Daoy (cell line): ENCODE results near the gene MX1. TPM values are rescaled to one million over a fixed set of nuclear protein-coding genes. Genes with fewer than 3 reads are reported as not detected.

Experiments
- DNase-seq: peaks from one replicate; pipeline ENCODE4 v3.0.0-alpha.2; 2015; ENCODE audit warnings: low read depth
- total RNA-seq: library from RNA; depleted of rRNA; stranded (reverse); fragments of >200 nt; shearing (Covaris generic); gene quantifications from 2 replicates; pipeline ENCODE4 v1.2.3, GENCODE V29; 2014; rRNA removed

The MX1 gene
- total RNA-seq, 1 experiment from 2014 or later = 38.7 TPM

DNA sequence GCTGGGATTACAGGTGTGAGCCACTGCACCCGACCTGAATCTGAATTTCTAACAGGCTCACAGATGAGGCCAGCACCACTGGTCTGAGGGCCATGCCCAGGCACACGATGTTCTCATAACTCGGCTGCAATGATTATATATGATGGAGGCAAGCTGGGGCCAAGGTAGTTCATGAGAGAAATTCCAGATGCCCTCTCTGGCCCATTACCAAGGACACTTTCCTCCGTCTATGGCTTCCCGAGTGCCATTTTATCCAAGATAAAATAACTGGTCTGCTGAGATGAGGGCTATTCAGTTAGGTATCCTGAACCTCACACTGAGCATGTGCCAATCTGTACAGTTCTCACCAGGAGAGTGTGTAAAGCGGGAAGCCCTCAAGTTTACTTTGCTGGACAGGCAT, 65.4 kb downstream of the MX1 start:
- no peak for DNase-seq

DNA sequence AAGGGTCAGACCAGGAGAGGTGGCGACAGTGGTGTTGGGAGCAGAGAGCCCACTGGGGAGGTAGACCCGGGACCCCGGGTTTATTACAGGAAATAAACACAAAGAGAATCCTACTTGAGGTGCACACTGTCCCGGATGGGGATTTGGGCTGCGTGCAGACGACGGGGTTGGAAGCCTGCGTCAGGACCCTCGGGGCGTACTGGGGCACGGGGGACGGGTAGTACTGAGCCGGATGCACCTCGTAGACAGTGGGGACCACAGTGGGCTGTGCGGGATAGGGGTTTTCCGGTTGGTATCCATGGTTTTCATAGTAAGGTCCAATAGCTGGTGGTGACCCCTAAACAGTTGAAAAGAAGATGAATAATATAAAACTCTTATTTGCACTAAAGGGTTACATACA, 68.2 kb downstream of the MX1 start:
- no peak for DNase-seq

DNA sequence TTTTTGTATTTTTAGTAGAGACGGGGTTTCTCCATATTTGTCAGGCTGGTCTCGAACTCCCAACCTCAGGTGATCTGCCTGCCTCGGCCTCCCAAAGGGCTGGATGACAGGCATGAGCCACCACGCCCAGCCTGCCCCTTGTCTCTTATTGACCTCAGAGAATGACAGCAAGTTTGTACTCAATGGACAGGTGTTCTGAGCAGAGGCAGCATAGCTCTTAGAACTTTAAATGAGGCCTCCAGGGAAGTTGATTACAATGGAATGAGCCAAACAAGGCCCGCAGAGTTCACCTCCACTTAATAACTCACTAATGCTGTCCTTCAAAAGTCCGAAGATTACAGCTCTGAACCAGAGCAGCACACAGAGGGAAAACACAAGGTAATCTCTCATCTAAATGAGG, 71.0 kb downstream of the MX1 start:
- DNase-seq = no peak

DNA sequence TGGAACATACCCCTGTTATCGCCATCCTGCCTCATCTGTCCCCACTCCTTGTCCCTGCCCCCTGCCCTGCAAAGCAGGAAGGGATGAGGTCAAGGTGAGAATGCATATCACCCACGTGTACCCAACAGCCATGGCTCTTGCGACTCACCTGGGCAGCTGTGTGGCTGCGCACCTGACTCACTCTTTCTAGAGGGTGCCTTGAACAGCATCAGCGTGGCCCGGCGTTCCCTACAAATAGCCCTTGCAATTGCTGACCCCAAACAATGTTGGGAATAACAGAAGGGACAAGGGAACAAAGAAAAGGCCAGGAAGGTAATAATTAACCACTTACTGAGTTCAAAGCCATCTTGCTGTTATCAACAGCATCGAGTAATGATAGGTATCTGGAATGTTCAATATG, 71.7 kb downstream of the MX1 start:
- DNase-seq = no peak

DNA sequence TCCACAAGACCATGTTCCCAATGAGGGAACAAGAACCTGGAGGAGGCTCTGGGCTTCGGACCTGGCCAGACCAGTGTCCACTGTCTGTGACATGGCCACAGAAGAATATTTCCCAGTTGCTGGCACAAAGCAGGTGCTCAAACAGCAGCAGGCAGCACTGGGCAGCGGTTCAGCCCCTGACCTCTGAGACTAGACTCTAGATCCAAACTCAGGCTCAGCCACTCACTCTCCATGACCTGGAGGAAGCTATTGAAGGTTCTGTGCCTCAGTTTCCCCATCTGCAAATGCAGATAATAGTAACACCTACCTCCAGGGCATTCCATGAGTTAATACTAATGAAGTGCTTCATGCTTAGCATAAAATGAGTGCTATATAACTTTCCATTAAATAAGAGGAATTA, 73.9 kb downstream of the MX1 start:
- no peak for DNase-seq

DNA sequence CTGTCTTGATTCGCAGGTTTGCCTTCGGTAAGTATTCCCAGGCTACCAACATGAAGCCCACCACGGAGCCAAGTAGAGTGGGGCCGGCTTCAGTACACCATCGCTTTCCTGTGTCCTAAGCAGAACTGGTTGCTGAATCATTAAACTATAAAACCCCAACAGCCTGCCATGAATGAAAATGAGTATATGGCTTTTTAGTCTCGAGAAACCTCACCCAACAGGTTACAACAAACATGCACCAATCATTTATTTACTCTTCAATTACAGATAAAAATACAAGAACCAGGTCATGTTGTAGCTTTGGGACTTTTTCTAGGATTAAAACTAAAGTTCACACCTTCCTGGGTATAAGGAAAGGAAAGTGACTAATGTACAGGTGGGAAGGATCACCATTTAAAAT, 74.3 kb downstream of the MX1 start:
- no peak for DNase-seq

DNA sequence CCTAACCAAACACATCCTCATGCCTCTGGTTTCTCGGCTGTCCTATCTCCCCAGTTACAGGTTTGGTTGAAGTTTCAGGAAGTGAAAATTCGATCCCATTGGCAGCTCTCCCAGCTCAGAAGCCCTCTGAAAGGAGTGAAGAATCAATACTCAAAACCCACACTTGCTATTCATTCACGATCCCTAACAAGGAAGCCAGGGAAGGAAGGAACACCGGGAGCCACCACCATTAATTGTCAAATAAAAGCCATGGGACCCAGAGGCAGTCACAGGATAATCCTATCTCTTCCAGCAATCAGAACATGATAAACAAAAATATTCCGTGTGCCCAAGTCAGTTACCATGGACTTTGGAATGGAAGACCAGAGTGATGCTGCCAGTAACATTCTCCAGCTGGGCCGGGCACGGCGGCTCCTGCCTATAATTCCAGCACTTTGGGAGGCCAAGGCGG, 74.9 kb downstream of the MX1 start:
- DNase-seq = no peak

DNA sequence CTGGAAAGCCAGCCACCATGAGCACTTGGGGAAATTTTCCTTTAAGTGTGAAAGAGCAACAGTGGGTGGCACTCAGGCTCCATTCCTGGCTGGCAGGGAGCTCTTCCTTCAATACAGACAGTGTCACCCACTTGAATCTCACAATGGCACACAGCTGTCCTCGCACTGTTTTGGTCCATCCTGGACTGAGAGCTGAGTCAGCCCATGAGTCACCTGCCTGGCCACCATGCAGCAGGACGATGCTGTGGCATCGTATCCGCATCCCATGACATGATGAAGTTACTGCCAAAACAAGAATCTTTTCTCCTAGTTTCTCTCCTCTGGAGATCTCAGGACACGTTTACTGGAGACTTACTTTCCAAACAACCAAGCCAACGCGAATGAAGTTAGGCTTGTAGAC, 75.9 kb downstream of the MX1 start:
- peak; percentile 79 for DNase-seq

DNA sequence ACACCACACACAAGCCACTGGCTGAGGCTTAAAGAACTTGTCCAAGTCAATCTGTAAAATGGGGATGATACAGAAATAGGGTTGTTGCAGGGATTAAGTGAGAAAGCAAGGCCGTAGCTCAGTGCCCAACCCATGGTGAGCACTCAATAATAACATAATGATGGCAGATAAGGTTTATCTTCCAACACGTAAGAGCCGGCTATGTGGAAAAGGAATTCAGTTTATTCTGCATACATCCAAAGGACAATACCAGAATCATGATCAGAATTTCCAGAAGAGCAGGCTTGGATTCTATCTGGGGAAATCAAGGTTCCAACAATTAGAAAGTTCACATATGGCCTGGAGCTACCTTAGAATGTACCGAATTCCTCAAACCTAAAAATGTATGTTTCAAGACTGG, 77.3 kb downstream of the MX1 start:
- DNase-seq = no peak

DNA sequence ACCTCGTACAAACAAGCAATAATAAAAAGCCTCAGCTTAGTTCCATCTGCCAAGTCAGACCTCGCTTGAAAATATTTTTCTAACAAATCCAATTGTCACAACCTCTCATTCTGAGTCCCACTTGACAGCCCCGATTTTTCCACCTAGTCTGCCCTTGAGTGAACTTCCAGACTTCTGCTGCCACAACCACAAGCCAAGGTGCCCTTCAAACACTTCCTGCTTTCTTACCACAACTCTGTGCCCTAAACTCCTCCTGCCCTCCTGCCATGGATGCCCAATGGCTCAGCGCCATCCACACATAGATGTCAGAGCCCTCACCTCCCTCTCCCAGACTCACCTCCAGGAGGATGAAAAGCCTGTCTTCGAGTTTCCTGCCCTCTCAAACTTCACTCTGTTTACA, 78.0 kb downstream of the MX1 start:
- DNase-seq = no peak

DNA sequence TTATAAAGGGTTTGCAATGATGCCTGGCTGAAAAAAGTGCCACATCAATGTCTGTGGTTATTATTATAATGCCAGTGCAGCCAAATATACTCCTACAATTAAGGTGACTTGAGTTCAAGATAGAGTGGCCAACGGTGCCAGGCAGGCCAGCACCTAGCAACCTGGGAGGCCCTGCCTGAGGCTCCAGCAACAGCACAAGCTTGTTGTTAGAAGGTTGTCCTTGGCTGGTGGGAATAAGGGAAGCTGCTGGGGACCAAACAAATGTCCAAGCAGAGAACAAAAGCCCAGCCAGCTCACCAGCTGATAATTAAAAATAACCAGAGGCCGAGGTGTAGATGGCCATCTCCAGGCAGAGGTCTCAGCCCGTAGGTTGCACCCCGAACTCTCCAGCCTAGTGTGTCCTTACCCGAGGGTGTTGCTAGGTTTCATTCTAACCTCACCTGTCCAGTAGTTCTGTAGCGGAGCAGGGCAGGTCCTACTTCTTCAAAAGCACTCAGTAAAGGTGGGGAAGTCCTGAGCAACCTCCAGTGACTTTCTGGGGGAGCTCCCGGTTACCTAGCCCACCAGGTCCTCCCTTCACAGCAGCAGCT, 80.1 kb downstream of the MX1 start:
- DNase-seq = no peak

DNA sequence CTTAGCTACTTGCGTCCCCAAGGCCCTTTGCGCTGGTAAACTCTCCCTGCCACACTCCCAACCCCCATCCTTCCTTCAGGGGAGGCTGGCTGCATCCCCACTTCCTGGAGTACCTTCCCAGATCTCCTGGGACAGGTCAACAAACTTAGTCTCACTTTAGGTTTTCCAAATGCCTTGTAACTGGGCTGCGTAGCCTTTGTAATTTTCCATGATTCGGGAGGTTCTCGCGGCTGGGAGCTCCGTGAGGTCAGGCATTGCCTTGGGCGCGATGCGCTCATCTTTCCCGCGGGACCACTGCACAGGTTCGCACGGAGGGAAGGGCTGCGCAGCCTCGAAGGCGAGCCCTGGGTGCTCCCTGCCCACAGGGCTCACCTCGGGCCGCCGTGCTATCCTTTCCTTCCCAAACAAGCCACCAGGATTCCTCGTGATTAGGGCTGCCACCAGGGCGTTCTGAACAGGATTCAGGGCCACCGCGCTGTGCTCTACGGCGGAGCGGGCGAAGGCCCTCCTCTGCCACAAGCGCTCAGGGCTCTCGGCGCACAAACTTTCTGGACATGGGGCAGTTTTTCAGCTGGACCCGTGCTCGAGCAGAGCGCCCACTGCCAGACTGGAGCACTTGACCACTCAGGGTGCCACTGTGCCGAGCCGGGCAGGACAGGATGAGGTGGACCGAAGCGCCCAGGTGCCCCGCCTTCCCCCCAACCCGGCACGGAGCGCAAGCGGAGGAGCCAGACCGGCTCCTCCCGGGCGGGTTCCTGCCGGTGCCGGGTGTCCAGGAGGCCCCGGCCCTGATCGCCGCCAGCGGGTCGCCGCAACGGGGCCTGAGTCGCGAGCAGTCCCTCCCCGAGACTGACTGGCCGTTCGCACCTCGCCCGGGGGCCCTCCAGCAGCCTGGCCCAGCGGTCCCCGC, 80.8 kb downstream of the MX1 start:
- peak; percentile 24 for DNase-seq

DNA sequence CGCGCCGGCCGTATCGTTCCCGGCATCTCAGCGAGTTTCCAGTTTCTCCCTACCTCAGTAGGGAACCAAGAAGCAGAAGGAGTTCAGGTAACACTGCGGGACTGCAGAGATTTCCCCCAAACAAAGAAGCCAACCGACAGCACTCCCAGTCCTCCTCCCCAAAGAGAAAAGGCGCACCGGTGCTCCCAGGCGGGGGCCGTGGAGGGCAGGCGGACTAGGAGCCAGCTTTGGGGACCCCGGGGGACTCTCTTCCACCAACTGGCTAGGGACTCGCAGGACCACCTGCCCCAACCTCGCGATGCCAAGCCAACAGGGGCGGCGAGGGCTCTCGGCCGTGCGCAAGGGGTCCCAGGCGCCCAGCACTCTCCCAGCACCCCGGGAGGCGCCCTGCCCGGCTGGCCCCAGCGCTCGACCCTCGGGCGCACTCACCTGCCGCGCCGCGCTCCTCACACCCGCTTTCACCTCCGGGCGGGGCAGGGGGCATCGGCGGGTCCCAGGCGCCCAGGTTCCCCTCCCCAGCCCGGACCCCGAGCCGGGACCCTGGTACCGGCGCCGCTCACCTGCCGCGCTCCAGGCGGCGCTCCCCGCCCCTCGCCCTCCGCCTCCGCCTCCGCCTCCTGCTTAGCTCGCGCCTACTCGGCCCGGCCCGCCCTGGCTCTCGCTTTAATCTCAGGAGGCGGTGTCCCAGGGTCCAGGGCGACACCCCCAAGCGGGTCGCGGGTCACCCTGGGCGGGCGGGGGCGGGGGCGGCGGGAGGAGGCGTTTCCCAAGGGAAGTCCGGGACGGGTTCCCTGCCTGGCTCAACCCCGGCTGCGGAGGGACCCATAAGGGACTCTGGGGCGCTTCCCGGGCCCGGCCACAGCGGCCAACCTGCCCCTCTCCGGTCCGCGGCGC, 81.7 kb downstream of the MX1 start, which contains the start of gene TMPRSS2:
Gene TMPRSS2 (minus strand): TSS at position 638 of the 894 bp plus-strand sequence. CDS start 10,025 bp downstream, outside the sequence.
- DNase-seq = peak; percentile 54

DNA sequence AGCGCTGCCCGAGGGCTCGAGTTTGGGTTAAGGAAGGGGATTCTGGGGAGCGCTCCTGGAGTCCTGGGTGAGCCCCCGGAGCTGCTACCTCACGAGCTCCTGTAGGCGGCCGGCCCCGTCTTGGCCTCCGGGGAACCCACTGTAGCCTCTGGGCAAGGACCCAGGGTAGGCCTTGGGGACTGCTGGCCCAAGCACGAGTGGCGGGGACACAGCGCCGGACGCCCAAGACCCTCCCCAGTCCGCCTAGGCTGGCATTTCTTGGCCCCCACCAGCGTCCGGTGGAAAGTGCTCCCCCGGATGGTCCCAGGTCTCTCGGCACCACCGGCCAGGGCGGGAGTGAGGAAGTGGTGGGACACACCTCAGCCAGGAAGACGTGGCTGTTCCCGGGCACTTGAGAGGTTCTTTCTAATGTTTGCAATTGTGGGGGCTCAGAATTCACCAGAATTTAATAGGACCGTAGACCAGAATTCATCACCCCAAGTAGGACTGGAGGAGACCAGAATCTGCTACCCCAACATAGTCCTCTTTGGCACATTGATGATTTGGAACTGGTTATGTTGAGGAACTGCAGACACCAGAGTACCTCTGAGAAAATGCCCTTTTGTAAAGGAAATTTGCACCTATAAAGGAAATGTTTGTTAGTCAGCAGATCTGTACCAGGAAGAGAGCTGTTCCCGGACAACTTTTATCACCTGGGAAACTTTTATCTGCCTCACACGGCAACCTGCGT, 82.5 kb downstream of the MX1 start:
- no peak for DNase-seq

Other genes starting within 250 kb of the MX1 start
- gene FAM3B, start 109.4 kb upstream of the MX1 start, total RNA-seq = 0.23 and 2.8 TPM in 2 replicates
- 5.7 and 12.5 TPM in 2 replicates for gene MX2, start 64.2 kb upstream of the MX1 start, total RNA-seq
- gene TMPRSS2, start 81.9 kb downstream of the MX1 start, total RNA-seq = 7.3 and 9.0 TPM in 2 replicates